Ectodermal cell (in vitro differentiated cells): Measurements from ENCODE around the gene MX1.

Experiments used
- H3K27ac ChIP-seq: 2 replicates; pipeline ENCODE4 v1.7.0; 2013; ENCODE audit warnings: mild to moderate bottlenecking, low read depth, low read length; ENCODE audit not compliant: insufficient read depth, poor library complexity, severe bottlenecking
- H3K27me3 ChIP-seq: 2 replicates; pipeline ENCODE4 v1.7.0; 2013; ENCODE audit warnings: mild to moderate bottlenecking, low read length; ENCODE audit not compliant: insufficient read depth, control insufficient read depth, poor library complexity, severe bottlenecking
- H3K36me3 ChIP-seq: one replicate; pipeline ENCODE4 v1.7.0; 2013; ENCODE audit warnings: low read length; ENCODE audit not compliant: control insufficient read depth, insufficient read depth
- H3K4me1 ChIP-seq: one replicate; pipeline ENCODE4 v1.7.0; 2013; ENCODE audit warnings: low read length; ENCODE audit not compliant: control insufficient read depth, insufficient read depth
- H3K4me3 ChIP-seq: 2 replicates; pipeline ENCODE4 v1.7.0; 2013; ENCODE audit warnings: low read depth, low read length, control low read depth; ENCODE audit not compliant: insufficient read depth
- H3K9me3 ChIP-seq: 2 replicates; pipeline ENCODE4 v1.7.0; 2013; ENCODE audit warnings: mild to moderate bottlenecking, low read length, moderate library complexity; ENCODE audit not compliant: control insufficient read depth
- WGBS, 2 experiments: methylation state at CpG; one replicate each; pipeline ENCODE4 v1.1.7; 2013; ENCODE audit warnings: missing lambda C conversion rate in 2 of 2; 5-methylcytosine and 5-hydroxymethylcytosine counted together

MX1 gene

GRCh38 chr21:41396558-41397075 is 29.4 kb upstream of the MX1 start:
- Histone ChIP-seq H3K36me3 (no peaks in the 10 kb centered on the region), H3K4me1 (no peaks in the 10 kb centered on the region), H3K9me3 (no peaks in the 10 kb centered on the region), H3K4me3 (no peak overlapping the region), H3K27ac (no peak overlapping the region), H3K27me3 (no peaks in the 10 kb centered on the region)
- 76 to 79% methylated on average over 7 of the region's 7 CpGs for WGBS, 2 experiments

- Histone ChIP-seq H3K36me3 (no peaks in the 10 kb centered on the region), H3K27ac (no peak overlapping the region), H3K4me1 (no peaks in the 10 kb centered on the region), H3K9me3 (no peaks in the 10 kb centered on the region), H3K4me3 (no peak overlapping the region), H3K27me3 (no peaks in the 10 kb centered on the region)
- WGBS, 2 experiments = 92% methylated on average over 7 of the region's 7 CpGs
These were observed 28.6 kb upstream of the MX1 start for GRCh38 chr21:41397471-41397891.

- WGBS, 2 experiments = 95 to 99% methylated on average over 4 of the region's 4 CpGs
- no peaks in the 10 kb centered on the region for H3K9me3 ChIP-seq
- no peaks in the 10 kb centered on the region for H3K4me1 ChIP-seq
- no peak overlapping the region for H3K4me3 ChIP-seq
- no peaks in the 10 kb centered on the region for H3K27me3 ChIP-seq
- no peak overlapping the region for H3K27ac ChIP-seq
- H3K36me3 ChIP-seq = no peaks in the 10 kb centered on the region
These were observed 27.8 kb upstream of the MX1 start for GRCh38 chr21:41398251-41398650.

GRCh38 chr21:41398831-41399230 is 27.2 kb upstream of the MX1 start:
- 94 to 95% methylated on average over 15 to 16 of the region's 16 CpGs for whole genome bisulfite sequencing, 2 experiments
- no peaks in the 10 kb centered on the region for H3K36me3 ChIP-seq
- H3K27me3 ChIP-seq = no peaks in the 10 kb centered on the region
- H3K4me3 ChIP-seq = no peak overlapping the region
- H3K4me1 ChIP-seq = no peaks in the 10 kb centered on the region
- no peak overlapping the region for H3K27ac ChIP-seq
- no peaks in the 10 kb centered on the region for H3K9me3 ChIP-seq

- Histone ChIP-seq H3K36me3 (no peaks in the 10 kb centered on the region), H3K27ac (no peak overlapping the region), H3K4me3 (no peak overlapping the region), H3K27me3 (no peaks in the 10 kb centered on the region), H3K4me1 (no peaks in the 10 kb centered on the region), H3K9me3 (no peaks in the 10 kb centered on the region)
- 95% methylated on average over 7 of the region's 7 CpGs for WGBS, 2 experiments
These were observed 26.7 kb upstream of the MX1 start for GRCh38 chr21:41399246-41399800.

- 92 to 94% methylated on average over 11 of the region's 11 CpGs for WGBS, 2 experiments
- Histone ChIP-seq H3K4me3 (no peak overlapping the region), H3K9me3 (no peaks in the 10 kb centered on the region), H3K36me3 (no peaks in the 10 kb centered on the region), H3K27me3 (no peaks in the 10 kb centered on the region), H3K4me1 (no peaks in the 10 kb centered on the region), H3K27ac (no peak overlapping the region)
These were observed 23.8 kb upstream of the MX1 start for GRCh38 chr21:41402231-41402630.

GRCh38 chr21:41402796-41403195 is 23.2 kb upstream of the MX1 start:
- no peak overlapping the region for H3K4me3 ChIP-seq

GRCh38 chr21:41403331-41403730 is 22.7 kb upstream of the MX1 start:
- H3K4me1 ChIP-seq = no peaks in the 10 kb centered on the region
- H3K27ac ChIP-seq = no peak overlapping the region
- no peaks in the 10 kb centered on the region for H3K9me3 ChIP-seq
- H3K4me3 ChIP-seq = no peak overlapping the region
- H3K36me3 ChIP-seq = no peaks in the 10 kb centered on the region
- WGBS, 2 experiments = 92 to 94% methylated on average over 9 of the region's 9 CpGs
- H3K27me3 ChIP-seq = no peaks in the 10 kb centered on the region

More at GRCh38 chr21:41402796-41403195, 23.2 kb upstream of the MX1 start:
- Histone ChIP-seq H3K4me1 (no peaks in the 10 kb centered on the region), H3K27ac (no peak overlapping the region), H3K27me3 (no peaks in the 10 kb centered on the region), H3K9me3 (no peaks in the 10 kb centered on the region), H3K36me3 (no peaks in the 10 kb centered on the region)
- WGBS, 2 experiments = 94% methylated on average over 10 of the region's 10 CpGs

GRCh38 chr21:41403966-41404365 is 22.1 kb upstream of the MX1 start:
- 94 to 95% methylated on average over 10 of the region's 10 CpGs for WGBS, 2 experiments
- Histone ChIP-seq H3K27me3 (no peaks in the 10 kb centered on the region), H3K27ac (no peak overlapping the region), H3K4me3 (no peak overlapping the region), H3K9me3 (no peaks in the 10 kb centered on the region), H3K36me3 (no peaks in the 10 kb centered on the region), H3K4me1 (no peaks in the 10 kb centered on the region)

- Histone ChIP-seq H3K27ac (no peak overlapping the region), H3K27me3 (no peaks in the 10 kb centered on the region), H3K4me3 (no peak overlapping the region), H3K36me3 (no peaks in the 10 kb centered on the region), H3K4me1 (no peaks in the 10 kb centered on the region), H3K9me3 (no peaks in the 10 kb centered on the region)
- 91 to 99% methylated on average over 4 of the region's 4 CpGs for WGBS, 2 experiments
These were observed 20.7 kb upstream of the MX1 start for GRCh38 chr21:41405321-41405720.

GRCh38 chr21:41406340-41406739 is 19.7 kb upstream of the MX1 start:
- H3K4me3 ChIP-seq = no peak overlapping the region
- no peaks in the 10 kb centered on the region for H3K4me1 ChIP-seq
- no peaks in the 10 kb centered on the region for H3K36me3 ChIP-seq
- H3K27ac ChIP-seq = no peak overlapping the region
- no peaks in the 10 kb centered on the region for H3K27me3 ChIP-seq
- WGBS, 2 experiments = 87 to 90% methylated on average over 6 of the region's 6 CpGs
- H3K9me3 ChIP-seq = no peaks in the 10 kb centered on the region
